Stimulated activated naive CD4-positive, alpha-beta T cell (primary cell): ENCODE data around the gene OR6C68.
"Not testable (repeated sequence)": the region's sequence is repeated elsewhere in the genome, so short reads cannot be mapped to it uniquely, and the experiment has no call there.

Source experiments
- DNase-seq, 6 experiments: peaks; one replicate each; lab custom pipeline; 2025; lab: John Stamatoyannopoulos, UW

OR6C68 gene

DNA sequence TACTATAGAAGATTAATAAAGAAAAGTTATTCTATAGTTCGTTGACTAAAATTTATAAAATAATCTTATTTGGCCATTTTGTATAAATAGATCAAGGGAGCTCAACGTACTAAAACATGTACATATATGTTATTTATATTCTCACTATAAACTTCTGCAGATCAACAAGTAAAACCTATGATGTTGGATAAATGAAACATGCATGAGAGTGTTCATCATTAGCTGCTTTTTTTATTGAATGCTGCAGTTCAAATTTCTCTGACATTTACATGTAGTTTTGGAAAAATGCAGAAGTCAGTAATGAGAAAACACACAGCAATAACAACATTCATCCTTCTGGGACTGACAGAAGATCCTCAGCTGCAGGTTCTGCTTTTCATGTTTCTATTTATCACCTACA, at the start of gene OR6C68:
Gene OR6C68 (plus strand): TSS at position 301 of the 400 bp plus-strand sequence. CDS start 0 bp downstream, at position 301.
- DNase-seq, result no peak

GRCh38 chr12:55443776-55444175, 48.4 kb upstream of the OR6C68 start, which contains the start of gene OR6C2:
TSS of gene OR6C2 (plus strand) at chr12:55444076. CDS start at chr12:55452214, 8,138 bp downstream.
- DNase-seq, result no peak

- DNase-seq, result no peak
Observed at GRCh38 chr12:55445357-55445756, 46.8 kb upstream of the OR6C68 start.

DNA sequence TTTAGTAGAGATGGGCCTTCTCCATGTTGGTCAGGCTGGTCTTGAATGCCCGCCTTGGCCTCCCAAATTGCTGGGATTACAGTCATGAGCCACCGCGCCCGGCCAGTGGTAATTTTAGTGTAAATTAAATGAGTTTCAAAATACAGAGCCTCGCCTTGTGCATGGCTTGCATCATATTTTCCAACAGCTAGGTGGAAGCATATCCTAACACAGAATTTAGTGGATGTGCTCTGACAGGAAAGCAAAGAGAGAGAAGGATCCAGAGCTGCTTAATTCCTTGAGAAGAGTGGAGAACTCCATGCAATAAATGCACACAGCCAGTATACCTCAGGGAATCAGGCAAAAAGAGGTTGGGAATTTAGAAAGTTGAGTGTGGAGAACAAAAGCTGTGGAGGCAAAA, 45.9 kb upstream of the OR6C68 start:
- no peak for DNase-seq

DNA sequence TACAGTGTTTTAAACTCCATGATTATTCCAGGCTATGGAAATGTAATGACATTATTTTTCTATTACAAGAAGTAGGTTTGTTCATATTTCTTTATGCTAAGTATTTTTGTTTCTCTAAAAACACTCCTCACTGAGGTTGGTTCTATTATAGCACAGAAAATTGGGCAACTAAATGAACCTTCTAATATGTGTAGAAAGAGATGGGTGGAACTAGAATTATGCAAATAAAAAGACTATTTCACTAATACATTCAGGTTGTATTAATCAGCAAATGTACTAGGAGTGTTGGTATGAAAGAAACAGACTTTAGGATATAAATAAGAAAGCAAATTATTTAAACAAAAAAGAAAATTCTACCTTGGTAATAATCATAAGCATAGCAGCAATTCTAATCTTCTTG, 43.4 kb upstream of the OR6C68 start:
- no peak for DNase-seq

DNA sequence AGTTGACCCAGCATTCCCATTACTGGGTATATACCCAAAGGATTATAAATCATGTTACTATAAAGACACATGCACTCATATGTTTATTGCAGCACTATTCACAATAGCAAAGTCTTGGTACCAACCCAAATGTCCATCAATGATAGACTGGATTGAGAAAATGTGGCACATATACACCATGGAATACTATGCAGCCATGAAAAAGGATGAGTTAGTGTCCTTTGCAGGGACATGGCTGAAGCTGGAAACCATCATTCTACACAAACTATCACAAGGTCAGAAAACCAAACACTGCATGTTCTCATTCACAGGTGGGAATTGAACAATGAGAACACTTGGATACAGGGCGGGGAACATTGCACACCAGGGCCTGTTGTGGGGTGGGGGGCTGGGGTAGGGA, 27.3 kb upstream of the OR6C68 start:
- DNase-seq, result not testable (repeated sequence)

DNA sequence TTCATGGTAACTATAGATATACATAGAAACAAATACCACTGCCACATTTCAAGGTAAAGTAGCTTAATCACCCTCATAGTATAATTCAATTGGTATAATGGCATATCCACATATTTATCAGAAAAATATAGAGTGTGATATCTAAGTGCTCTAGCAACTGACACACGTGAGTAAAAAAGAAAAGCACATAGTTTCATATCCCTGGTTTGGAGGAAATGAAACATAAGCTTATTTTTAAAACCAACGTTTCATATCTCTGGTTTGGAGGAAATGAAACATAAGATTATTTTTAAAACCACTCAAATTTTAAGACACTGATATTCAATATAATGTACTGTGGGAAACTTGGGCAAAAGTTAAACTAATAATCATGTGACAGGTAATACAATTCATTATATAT, 24.3 kb upstream of the OR6C68 start:
- no peak for DNase-seq

DNA sequence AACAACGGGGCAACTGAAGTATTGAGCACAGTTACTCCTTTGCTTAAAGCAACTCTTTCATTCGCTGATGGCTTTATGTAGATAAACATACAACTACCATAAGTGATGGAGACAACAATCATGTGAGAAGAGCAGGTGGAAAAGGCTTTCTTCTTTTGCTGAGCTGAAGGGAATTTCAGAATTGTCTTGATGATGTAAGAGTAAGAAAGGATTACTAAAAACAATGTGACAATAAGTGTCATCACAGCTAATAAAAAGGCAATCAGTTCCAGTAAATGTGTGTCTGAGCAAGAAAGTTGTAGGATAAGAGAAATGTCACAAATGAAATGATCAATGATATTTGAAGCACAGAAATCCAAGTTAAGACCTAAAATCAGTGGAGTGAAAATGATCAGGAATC, 22.9 kb upstream of the OR6C68 start:
- DNase-seq, result no peak

- no peak for DNase-seq
Observed at GRCh38 chr12:55470088-55470829, 21.9 kb upstream of the OR6C68 start, which contains the start of gene OR6C70. TSS of gene OR6C70 (minus strand) at chr12:55470138. CDS start at chr12:55470138, 0 bp downstream.

DNA sequence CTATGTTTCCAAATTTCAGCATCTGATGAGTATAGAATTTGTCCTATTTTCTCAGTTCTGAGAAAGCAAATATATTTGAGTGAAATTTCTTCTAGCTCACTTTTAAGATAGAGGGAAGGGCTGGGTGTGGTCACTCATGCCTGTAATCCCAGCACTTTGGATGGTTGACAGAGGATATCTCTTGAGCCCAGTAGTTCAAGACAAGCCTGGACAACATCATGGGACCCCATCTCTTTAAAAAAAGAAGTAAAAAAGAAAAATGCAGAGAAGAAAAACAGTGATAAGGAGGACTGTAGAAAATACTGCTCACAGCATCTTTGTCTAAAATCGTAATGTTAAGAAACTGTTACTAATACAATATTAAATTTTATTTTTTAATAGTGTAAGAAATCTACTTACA, 19.9 kb upstream of the OR6C68 start:
- no peak for DNase-seq

DNA sequence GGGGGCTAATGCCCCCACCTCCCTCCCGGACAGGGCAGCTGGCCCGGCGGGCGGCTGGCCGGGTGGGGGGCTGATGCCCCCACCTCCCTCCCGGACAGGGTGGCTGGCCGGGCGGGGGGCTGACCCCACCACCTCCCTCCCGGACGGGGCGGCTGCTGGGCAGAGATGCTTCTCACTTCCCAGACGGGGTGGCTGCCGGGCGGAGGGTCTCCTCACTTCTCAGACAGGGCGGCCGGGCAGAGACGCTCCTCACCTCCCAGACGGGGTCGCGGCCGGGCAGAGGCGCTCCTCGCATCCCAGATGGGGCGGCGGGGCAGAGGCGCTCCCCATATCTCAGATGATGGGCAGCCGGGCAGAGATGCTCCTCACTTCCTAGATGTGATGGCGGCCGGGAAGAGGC, 13.0 kb upstream of the OR6C68 start:
- not testable (repeated sequence) for DNase-seq

DNA sequence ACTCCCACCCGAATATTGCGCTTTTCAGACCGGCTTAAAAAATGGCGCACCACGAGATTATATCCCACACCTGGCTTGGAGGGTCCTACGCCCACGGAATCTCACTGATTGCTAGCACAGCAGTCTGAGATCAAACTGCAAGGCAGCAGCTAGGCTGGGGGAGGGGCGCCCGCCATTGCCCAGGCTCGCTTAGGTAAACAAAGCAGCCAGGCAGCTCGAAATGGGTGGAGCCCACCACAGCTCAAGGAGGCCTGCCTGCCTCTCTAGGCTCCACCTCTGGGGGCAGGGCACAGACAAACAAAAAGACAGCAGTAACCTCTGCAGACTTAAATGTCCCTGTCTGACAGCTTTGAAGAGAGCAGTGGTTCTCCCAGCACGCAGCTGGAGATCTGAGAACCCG, 7.9 kb upstream of the OR6C68 start:
- not testable (repeated sequence) for DNase-seq

- DNase-seq, result no peak
Observed at GRCh38 chr12:55495490-55495889, 3.3 kb downstream of the OR6C68 start.

DNA sequence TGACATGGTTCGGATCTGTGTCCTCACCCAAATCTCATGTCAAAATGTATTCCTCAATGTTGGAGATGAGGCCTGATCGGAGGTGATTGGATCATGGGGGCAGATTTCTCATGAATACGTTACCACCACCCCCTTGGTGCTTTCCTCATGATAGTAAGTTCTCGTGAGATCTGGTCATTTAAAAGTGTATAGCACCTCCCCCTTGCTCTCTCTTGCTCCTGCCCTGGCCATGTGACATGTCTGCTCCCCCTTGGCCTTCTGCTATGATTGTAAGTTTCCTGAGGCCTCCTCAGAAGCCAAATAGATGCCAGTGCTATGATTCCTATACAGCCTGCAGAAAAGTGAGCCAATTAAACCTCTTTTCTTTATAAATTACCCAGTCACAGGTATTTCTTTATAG, 7.1 kb downstream of the OR6C68 start:
- DNase-seq, result no peak

DNA sequence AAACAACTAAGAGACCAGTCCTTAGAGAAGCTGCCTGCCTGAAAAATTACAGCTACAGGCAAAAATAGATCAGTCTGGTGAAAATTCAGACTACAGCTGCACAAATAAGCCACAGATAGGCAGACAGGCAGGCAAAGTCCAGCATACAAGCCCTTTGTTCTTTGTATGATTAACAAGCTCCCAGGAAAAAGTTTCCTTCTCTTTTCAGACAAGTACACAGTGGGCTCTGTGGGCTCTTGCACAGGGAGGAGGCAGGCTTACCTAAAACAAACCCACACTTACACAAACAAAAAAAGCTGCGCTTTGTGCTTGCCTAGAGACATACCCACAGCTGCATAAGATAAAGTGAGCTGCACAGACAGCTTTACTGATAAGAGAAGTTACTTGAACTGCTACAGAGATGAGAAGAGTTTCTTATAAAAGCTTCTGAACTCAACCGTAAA, 7.7 kb downstream of the OR6C68 start:
- no peak for DNase-seq

GRCh38 chr12:55501601-55502000, 9.4 kb downstream of the OR6C68 start:
- no peak for DNase-seq

DNA sequence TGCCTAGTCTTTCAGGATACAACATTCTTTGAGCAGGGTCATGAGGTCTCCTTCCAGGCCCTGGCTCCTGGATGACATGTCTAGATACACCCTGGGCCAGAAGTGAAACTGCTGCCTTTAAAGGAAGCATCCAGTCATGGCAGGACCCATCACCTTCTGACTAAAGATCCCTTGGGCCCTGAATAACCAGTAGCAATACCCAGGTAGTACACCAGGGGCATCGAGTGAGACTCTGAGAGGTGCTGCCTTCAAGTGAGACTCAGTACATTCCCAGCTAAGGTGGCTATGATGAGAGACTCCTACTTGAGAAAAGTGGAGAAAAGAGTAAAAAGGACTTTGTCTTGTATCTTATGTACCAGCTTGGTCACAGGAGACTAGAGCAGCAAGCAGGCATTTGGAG, 23.5 kb downstream of the OR6C68 start:
- no peak for DNase-seq

DNA sequence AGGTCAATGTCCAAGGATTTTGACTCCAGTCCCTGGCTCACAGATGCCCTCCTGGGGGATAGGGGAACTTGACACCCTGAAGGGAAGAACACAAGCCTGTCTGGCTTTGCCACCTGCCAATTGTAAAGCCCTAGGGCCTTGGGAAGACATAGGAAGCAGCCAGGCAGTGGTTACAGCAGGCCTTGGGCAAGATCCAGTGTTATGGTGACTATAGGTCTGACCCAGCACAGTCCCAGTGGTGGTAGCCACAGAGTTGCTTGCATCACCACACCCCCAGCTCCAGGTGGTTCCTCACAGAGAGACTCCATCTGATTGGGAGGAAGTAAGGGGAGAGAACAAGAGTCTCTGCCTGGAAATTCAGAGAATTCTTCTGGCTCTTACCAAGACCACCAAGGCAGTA, 24.2 kb downstream of the OR6C68 start:
- DNase-seq, result no peak
